ENCODE results near the gene IL17RE. TPM values are rescaled to one million over a fixed set of nuclear protein-coding genes. Genes with fewer than 3 reads are reported as not detected.

Gene IL17RE
- total and polyA plus RNA-seq, 11 donors: 0.65 to 6.9 (median 0.95) TPM

GRCh38 chr3:9883706-9884554, 18.7 kb upstream of the IL17RE start:
- Histone ChIP-seq H3K27ac (no peak overlapping the region), H3K36me3 (no peaks in the 10 kb centered on the region), H3K4me1 (no peaks in the 10 kb centered on the region), H3K27me3 (no peaks in the 10 kb centered on the region), H3K4me3 (no peak overlapping the region), H3K9me3 (no peaks in the 10 kb centered on the region)
- ATAC-seq: no peak
- 73 to 80% (median 73%) methylated on average over 7 of the region's 7 CpGs for WGBS, 4 donors
- intact Hi-C loops (cut with DNase I): no loop called here
- no peak for DNase-seq
- TF ChIP-seq POLR2A (IDR thresholded peaks at IDR 0.05) (no peak), CTCF (IDR thresholded peaks at IDR 0.05) (no peak)

GRCh38 chr3:9884555-9885165, 18.0 kb upstream of the IL17RE start:
- H3K27ac ChIP-seq: no peak overlapping the region
- no peaks in the 10 kb centered on the region for H3K36me3 ChIP-seq
- intact Hi-C loops (cut with DNase I): no loop called here
- ATAC-seq (peak in 1 of 4 donors; percentile 61), DNase-seq (no peak)
- H3K4me1 ChIP-seq: peaks cover 0 to under 1% (median 0%) of the 10 kb centered on the region in 12 donors
- TF ChIP-seq POLR2A (IDR thresholded peaks at IDR 0.05) (no peak), CTCF (IDR thresholded peaks at IDR 0.05) (no peak)
- no peaks in the 10 kb centered on the region for H3K9me3 ChIP-seq
- WGBS, 4 donors: 65 to 78% (median 74%) methylated on average over 11 of the region's 11 CpGs
- no peaks in the 10 kb centered on the region for H3K27me3 ChIP-seq
- no peak overlapping the region for H3K4me3 ChIP-seq

- no peaks in the 10 kb centered on the region for H3K27me3 ChIP-seq
- H3K36me3 ChIP-seq: no peaks in the 10 kb centered on the region
- no peak overlapping the region for H3K27ac ChIP-seq
- ATAC-seq (no peak), DNase-seq (no peak)
- H3K9me3 ChIP-seq: no peaks in the 10 kb centered on the region
- TF ChIP-seq POLR2A (IDR thresholded peaks at IDR 0.05) (no peak), CTCF (IDR thresholded peaks at IDR 0.05) (no peak)
- no peak overlapping the region for H3K4me3 ChIP-seq
- H3K4me1 ChIP-seq: peaks cover 0 to 10% (median 5%) of the 10 kb centered on the region in 12 donors
- intact Hi-C loops (cut with DNase I): no loop called here
These were observed 16.3 kb upstream of the IL17RE start for GRCh38 chr3:9886328-9886727.

GRCh38 chr3:9887480-9887879, 15.2 kb upstream of the IL17RE start:
- 81 to 95% (median 85%) methylated on average over 5 of the region's 5 CpGs for WGBS, 4 donors
- no peak overlapping the region for H3K4me3 ChIP-seq
- H3K4me1 ChIP-seq: peaks cover 0 to 19% (median 11%) of the 10 kb centered on the region in 12 donors
- H3K9me3 ChIP-seq: no peaks in the 10 kb centered on the region
- no peak for TF ChIP-seq POLR2A (IDR thresholded peaks at IDR 0.05)
- no peak for TF ChIP-seq CTCF (IDR thresholded peaks at IDR 0.05)
- no peak overlapping the region for H3K27ac ChIP-seq
- no peak for ATAC-seq
- no peaks in the 10 kb centered on the region for H3K27me3 ChIP-seq
- peaks cover 0 to 4% (median 0%) of the 10 kb centered on the region in 9 donors for H3K36me3 ChIP-seq
- no peak for DNase-seq
- intact Hi-C loops (cut with DNase I): no loop called here
